Lower leg skin (tissue), 3 donors: ENCODE measurements around the gene BICDL2.

Experiments
- POLR2A ChIP-seq, 2 donors: fragments of 450-650 bp; IDR thresholded peaks; one replicate each; pipeline ENCODE4 v1.6.1; 2016 to 2017; ENCODE audit warnings: antibody characterized with exemption in 2 of 2, mild to moderate bottlenecking in 1 of 2, moderate library complexity in 1 of 2
- TF ChIP-seq, protein P1 (sequence below), 3 donors: fragments of 450-650 bp; IDR thresholded peaks; one replicate each; pipeline ENCODE4 v1.5.1; 2016; ENCODE audit warnings: antibody characterized with exemption in 3 of 3, mild to moderate bottlenecking in 3 of 3, moderate library complexity in 2 of 3

DNA sequence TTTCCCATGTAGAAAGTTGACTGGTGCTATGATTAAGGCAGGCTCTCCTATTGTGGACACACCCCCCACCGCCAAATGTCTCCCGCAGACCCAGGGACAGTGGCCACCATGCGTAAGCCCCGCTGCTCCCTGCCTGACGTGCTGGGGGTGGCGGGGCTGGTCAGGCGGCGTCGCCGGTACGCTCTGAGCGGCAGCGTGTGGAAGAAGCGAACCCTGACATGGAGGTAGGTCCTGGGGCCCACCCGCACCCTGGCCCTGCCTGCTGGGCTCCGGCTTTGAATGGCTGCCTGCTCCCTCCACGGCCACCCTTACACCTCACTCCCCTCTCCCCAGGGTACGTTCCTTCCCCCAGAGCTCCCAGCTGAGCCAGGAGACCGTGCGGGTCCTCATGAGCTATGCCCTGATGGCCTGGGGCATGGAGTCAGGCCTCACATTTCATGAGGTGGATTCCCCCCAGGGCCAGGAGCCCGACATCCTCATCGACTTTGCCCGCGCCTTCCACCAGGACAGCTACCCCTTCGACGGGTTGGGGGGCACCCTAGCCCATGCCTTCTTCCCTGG is 13.3 kb upstream of the BICDL2 start:
- TF ChIP-seq, protein P1, sequence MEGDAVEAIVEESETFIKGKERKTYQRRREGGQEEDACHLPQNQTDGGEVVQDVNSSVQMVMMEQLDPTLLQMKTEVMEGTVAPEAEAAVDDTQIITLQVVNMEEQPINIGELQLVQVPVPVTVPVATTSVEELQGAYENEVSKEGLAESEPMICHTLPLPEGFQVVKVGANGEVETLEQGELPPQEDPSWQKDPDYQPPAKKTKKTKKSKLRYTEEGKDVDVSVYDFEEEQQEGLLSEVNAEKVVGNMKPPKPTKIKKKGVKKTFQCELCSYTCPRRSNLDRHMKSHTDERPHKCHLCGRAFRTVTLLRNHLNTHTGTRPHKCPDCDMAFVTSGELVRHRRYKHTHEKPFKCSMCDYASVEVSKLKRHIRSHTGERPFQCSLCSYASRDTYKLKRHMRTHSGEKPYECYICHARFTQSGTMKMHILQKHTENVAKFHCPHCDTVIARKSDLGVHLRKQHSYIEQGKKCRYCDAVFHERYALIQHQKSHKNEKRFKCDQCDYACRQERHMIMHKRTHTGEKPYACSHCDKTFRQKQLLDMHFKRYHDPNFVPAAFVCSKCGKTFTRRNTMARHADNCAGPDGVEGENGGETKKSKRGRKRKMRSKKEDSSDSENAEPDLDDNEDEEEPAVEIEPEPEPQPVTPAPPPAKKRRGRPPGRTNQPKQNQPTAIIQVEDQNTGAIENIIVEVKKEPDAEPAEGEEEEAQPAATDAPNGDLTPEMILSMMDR (IDR thresholded peaks at IDR 0.05): no peak
- no peak for TF ChIP-seq POLR2A (IDR thresholded peaks at IDR 0.05)
